IPS-18a (cell line): ENCODE data around the gene ZNF333.

Source experiments
- H3K27ac ChIP-seq: one replicate; pipeline ENCODE4 v1.5.1; 2013; ENCODE audit warnings: low read length
- H3K27me3 ChIP-seq: one replicate; pipeline ENCODE4 v1.6.1; 2013; ENCODE audit warnings: mild to moderate bottlenecking, low read length; ENCODE audit not compliant: control insufficient read depth, insufficient read depth
- H3K36me3 ChIP-seq: one replicate; pipeline ENCODE4 v1.6.1; 2013; ENCODE audit warnings: low read depth, low read length; ENCODE audit not compliant: control insufficient read depth
- H3K4me1 ChIP-seq: one replicate; pipeline ENCODE4 v1.6.1; 2013; ENCODE audit warnings: low read depth, low read length; ENCODE audit not compliant: control insufficient read depth
- H3K4me3 ChIP-seq: one replicate; pipeline ENCODE4 v1.5.1; 2013; ENCODE audit warnings: low read length
- H3K9ac ChIP-seq: one replicate; pipeline ENCODE4 v1.6.1; 2013; ENCODE audit warnings: mild to moderate bottlenecking, low read length, moderate library complexity
- H3K9me3 ChIP-seq: one replicate; pipeline ENCODE4 v1.6.1; 2013; ENCODE audit warnings: low read depth, low read length; ENCODE audit not compliant: control insufficient read depth

ZNF333 gene

GRCh38 chr19:14689598-14690503 lies at the start of gene ZNF333:
TSS of gene ZNF333 (plus strand) at chr19:14690048. CDS start at chr19:14693492, 3,444 bp downstream.
- H3K9me3 ChIP-seq = no peaks in the 10 kb centered on the region
- H3K9ac ChIP-seq = peak within 1 kb of the TSS; percentile 53
- no peaks in the 10 kb centered on the region for H3K27me3 ChIP-seq
- H3K4me1 ChIP-seq = peaks cover 4% of the 10 kb centered on the region
- no peak within 1 kb of the TSS for H3K27ac ChIP-seq
- peak within 1 kb of the TSS; percentile 73 for H3K4me3 ChIP-seq
- H3K36me3 ChIP-seq = no peaks in the 10 kb centered on the region

- Histone ChIP-seq H3K4me1 (no peaks in the 10 kb centered on the region), H3K4me3 (no peak overlapping the region), H3K9me3 (peaks cover 22% of the 10 kb centered on the region), H3K9ac (no peak overlapping the region), H3K27me3 (no peaks in the 10 kb centered on the region), H3K27ac (no peak overlapping the region), H3K36me3 (no peaks in the 10 kb centered on the region)
Measured at GRCh38 chr19:14648506-14648905, 41.3 kb upstream of the ZNF333 start.

- Histone ChIP-seq H3K27me3 (no peaks in the 10 kb centered on the region), H3K4me3 (no peak overlapping the region), H3K36me3 (no peaks in the 10 kb centered on the region), H3K9me3 (peaks cover 24% of the 10 kb centered on the region), H3K9ac (no peak overlapping the region), H3K4me1 (no peaks in the 10 kb centered on the region), H3K27ac (no peak overlapping the region)
Measured at GRCh38 chr19:14649020-14649419, 40.8 kb upstream of the ZNF333 start.

- Histone ChIP-seq H3K27ac (no peak overlapping the region), H3K27me3 (no peaks in the 10 kb centered on the region), H3K4me1 (no peaks in the 10 kb centered on the region), H3K9ac (no peak overlapping the region), H3K4me3 (no peak overlapping the region), H3K9me3 (peaks cover 21% of the 10 kb centered on the region), H3K36me3 (no peaks in the 10 kb centered on the region)
Measured at GRCh38 chr19:14650161-14650560, 39.7 kb upstream of the ZNF333 start.

GRCh38 chr19:14654786-14655560 lies 34.9 kb upstream of the ZNF333 start:
- no peak overlapping the region for H3K27ac ChIP-seq

GRCh38 chr19:14655726-14656125 lies 34.1 kb upstream of the ZNF333 start:
- Histone ChIP-seq H3K27me3 (no peaks in the 10 kb centered on the region), H3K9me3 (peaks cover 13% of the 10 kb centered on the region), H3K9ac (no peak overlapping the region), H3K27ac (no peak overlapping the region), H3K4me3 (no peak overlapping the region), H3K36me3 (no peaks in the 10 kb centered on the region), H3K4me1 (no peaks in the 10 kb centered on the region)

More at GRCh38 chr19:14654786-14655560, 34.9 kb upstream of the ZNF333 start:
- H3K27me3 ChIP-seq = no peaks in the 10 kb centered on the region
- H3K4me3 ChIP-seq = no peak overlapping the region
- H3K4me1 ChIP-seq = no peaks in the 10 kb centered on the region
- no peaks in the 10 kb centered on the region for H3K36me3 ChIP-seq
- H3K9me3 ChIP-seq = peaks cover 8% of the 10 kb centered on the region
- H3K9ac ChIP-seq = no peak overlapping the region

- Histone ChIP-seq H3K4me3 (no peak overlapping the region), H3K9me3 (peaks cover 10% of the 10 kb centered on the region), H3K36me3 (no peaks in the 10 kb centered on the region), H3K9ac (no peak overlapping the region), H3K4me1 (no peaks in the 10 kb centered on the region), H3K27ac (no peak overlapping the region), H3K27me3 (no peaks in the 10 kb centered on the region)
Measured at GRCh38 chr19:14659874-14660489, 29.9 kb upstream of the ZNF333 start.

- Histone ChIP-seq H3K27ac (no peak overlapping the region), H3K4me3 (no peak overlapping the region), H3K36me3 (no peaks in the 10 kb centered on the region), H3K9ac (no peak overlapping the region), H3K4me1 (no peaks in the 10 kb centered on the region), H3K9me3 (peaks cover 8% of the 10 kb centered on the region), H3K27me3 (no peaks in the 10 kb centered on the region)
Measured at GRCh38 chr19:14661372-14661924, 28.4 kb upstream of the ZNF333 start.

GRCh38 chr19:14669940-14670339 lies 19.9 kb upstream of the ZNF333 start:
- Histone ChIP-seq H3K4me3 (no peak overlapping the region), H3K9me3 (peaks cover 32% of the 10 kb centered on the region), H3K9ac (no peak overlapping the region), H3K27me3 (no peaks in the 10 kb centered on the region), H3K27ac (no peak overlapping the region), H3K4me1 (no peaks in the 10 kb centered on the region), H3K36me3 (no peaks in the 10 kb centered on the region)

GRCh38 chr19:14670408-14670807 lies 19.4 kb upstream of the ZNF333 start:
- H3K27ac ChIP-seq = no peak overlapping the region
- H3K9me3 ChIP-seq = peaks cover 32% of the 10 kb centered on the region
- no peaks in the 10 kb centered on the region for H3K27me3 ChIP-seq
- no peak overlapping the region for H3K4me3 ChIP-seq
- H3K36me3 ChIP-seq = no peaks in the 10 kb centered on the region
- H3K4me1 ChIP-seq = no peaks in the 10 kb centered on the region
- H3K9ac ChIP-seq = no peak overlapping the region

GRCh38 chr19:14672188-14672872 lies 17.5 kb upstream of the ZNF333 start:
- Histone ChIP-seq H3K9me3 (peaks cover 30% of the 10 kb centered on the region), H3K27me3 (no peaks in the 10 kb centered on the region), H3K27ac (no peak overlapping the region), H3K4me1 (no peaks in the 10 kb centered on the region), H3K36me3 (no peaks in the 10 kb centered on the region), H3K4me3 (no peak overlapping the region), H3K9ac (no peak overlapping the region)
